WTC11 (cell line): ENCODE data around the gene FAM227B.

Experiments used
- AFF4 ChIP-seq: sonication (generic); formaldehyde crosslinking; IDR thresholded peaks from 2 replicates; pipeline ENCODE4 v1.8.1; 2023; ENCODE audit warnings: mild to moderate bottlenecking, missing genetic modification reagents, borderline replicate concordance
- ATF3 ChIP-seq: sonication (generic); formaldehyde crosslinking; conservative IDR thresholded peaks from 2 replicates; pipeline ENCODE4 v1.8.1; 2022; ENCODE audit warnings: mild to moderate bottlenecking, missing genetic modification reagents
- ATF6 ChIP-seq: sonication (generic); formaldehyde crosslinking; IDR thresholded peaks from 2 replicates; pipeline ENCODE4 v1.8.1; 2023; ENCODE audit warnings: mild to moderate bottlenecking, missing genetic modification reagents
- E2F5 ChIP-seq: sonication (generic); formaldehyde crosslinking; IDR thresholded peaks from 2 replicates; pipeline ENCODE4 v1.8.1; 2022; ENCODE audit warnings: mild to moderate bottlenecking, moderate library complexity, missing genetic modification reagents
- FOXK1 ChIP-seq: sonication (generic); formaldehyde crosslinking; IDR thresholded peaks from 2 replicates; pipeline ENCODE4 v1.8.0; 2022; ENCODE audit warnings: mild to moderate bottlenecking, moderate library complexity, missing genetic modification reagents
- HMGXB4 ChIP-seq: sonication (generic); formaldehyde crosslinking; IDR thresholded peaks from 2 replicates; pipeline ENCODE4 v1.8.1; 2023; ENCODE audit warnings: mild to moderate bottlenecking, moderate library complexity, missing genetic modification reagents
- MAX ChIP-seq: sonication (generic); formaldehyde crosslinking; IDR thresholded peaks from 2 replicates; pipeline ENCODE4 v1.8.0; 2022; ENCODE audit warnings: mild to moderate bottlenecking, missing genetic modification reagents
- NFE2L1 ChIP-seq: sonication (generic); formaldehyde crosslinking; IDR thresholded peaks from 2 replicates; pipeline ENCODE4 v1.8.1; 2023; ENCODE audit warnings: missing genetic modification reagents
- NR1H2 ChIP-seq: sonication (generic); formaldehyde crosslinking; IDR thresholded peaks from 2 replicates; pipeline ENCODE4 v1.9.0; 2021; ENCODE audit warnings: mild to moderate bottlenecking, moderate library complexity, missing genetic modification reagents
- NR3C1 ChIP-seq: sonication (generic); formaldehyde crosslinking; conservative IDR thresholded peaks from 2 replicates; pipeline ENCODE4 v1.8.1; 2023; ENCODE audit warnings: low read depth, mild to moderate bottlenecking, missing genetic modification reagents
- USF1 ChIP-seq: sonication (generic); formaldehyde crosslinking; IDR thresholded peaks from 2 replicates; pipeline ENCODE4 v1.8.0; 2022; ENCODE audit warnings: mild to moderate bottlenecking, missing genetic modification reagents
- ZBTB21 ChIP-seq: sonication (generic); formaldehyde crosslinking; IDR thresholded peaks from 2 replicates; pipeline ENCODE4 v1.8.1; 2023; ENCODE audit warnings: mild to moderate bottlenecking, missing genetic modification reagents, borderline replicate concordance
- ZNF512 ChIP-seq: sonication (generic); formaldehyde crosslinking; IDR thresholded peaks from 2 replicates; pipeline ENCODE4 v1.8.1; 2022; ENCODE audit warnings: missing genetic modification reagents, borderline replicate concordance
- TF ChIP-seq, protein P1 (sequence below): fragments of 200-600 bp; IDR thresholded peaks from 2 replicates; pipeline ENCODE4 v1.8.0; 2022; ENCODE audit warnings: antibody characterized with exemption

GRCh38 chr15:49473031-49473430 is 147.6 kb downstream of the FAM227B start:
- TF ChIP-seq, protein P1, sequence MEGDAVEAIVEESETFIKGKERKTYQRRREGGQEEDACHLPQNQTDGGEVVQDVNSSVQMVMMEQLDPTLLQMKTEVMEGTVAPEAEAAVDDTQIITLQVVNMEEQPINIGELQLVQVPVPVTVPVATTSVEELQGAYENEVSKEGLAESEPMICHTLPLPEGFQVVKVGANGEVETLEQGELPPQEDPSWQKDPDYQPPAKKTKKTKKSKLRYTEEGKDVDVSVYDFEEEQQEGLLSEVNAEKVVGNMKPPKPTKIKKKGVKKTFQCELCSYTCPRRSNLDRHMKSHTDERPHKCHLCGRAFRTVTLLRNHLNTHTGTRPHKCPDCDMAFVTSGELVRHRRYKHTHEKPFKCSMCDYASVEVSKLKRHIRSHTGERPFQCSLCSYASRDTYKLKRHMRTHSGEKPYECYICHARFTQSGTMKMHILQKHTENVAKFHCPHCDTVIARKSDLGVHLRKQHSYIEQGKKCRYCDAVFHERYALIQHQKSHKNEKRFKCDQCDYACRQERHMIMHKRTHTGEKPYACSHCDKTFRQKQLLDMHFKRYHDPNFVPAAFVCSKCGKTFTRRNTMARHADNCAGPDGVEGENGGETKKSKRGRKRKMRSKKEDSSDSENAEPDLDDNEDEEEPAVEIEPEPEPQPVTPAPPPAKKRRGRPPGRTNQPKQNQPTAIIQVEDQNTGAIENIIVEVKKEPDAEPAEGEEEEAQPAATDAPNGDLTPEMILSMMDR, result no peak
- TF ChIP-seq ATF3 (no peak), E2F5 (no peak), NFE2L1 (CRISPR knock-in tag) (no peak), NR3C1 (CRISPR knock-in tag) (no peak), ZBTB21 (CRISPR knock-in tag) (no peak), USF1 (CRISPR knock-in tag) (no peak), ZNF512 (CRISPR knock-in tag) (no peak), ATF6 (CRISPR knock-in tag) (no peak), HMGXB4 (CRISPR knock-in tag) (no peak), MAX (CRISPR knock-in tag) (no peak), NR1H2 (CRISPR knock-in tag) (no peak), AFF4 (CRISPR knock-in tag) (no peak), FOXK1 (CRISPR knock-in tag) (no peak)
